CD4-positive, CD25-positive, alpha-beta regulatory T cell (primary cell): ENCODE measurements around the gene EPS8L3. TPM values are rescaled to one million over a fixed set of nuclear protein-coding genes. Genes with fewer than 3 reads are reported as not detected.
"Not testable (repeated sequence)": the region's sequence is repeated elsewhere in the genome, so short reads cannot be mapped to it uniquely, and the experiment has no call there.

Experiments
- ATAC-seq, 2 donors: fragments of 150-1000 bp; cut with Tn5 transposase; one replicate each; pipeline ENCODE4 v1.10.0; 2021; ENCODE audit warnings: low read depth in 2 of 2, moderate number of reproducible peaks in 2 of 2, moderate library complexity in 1 of 2
- DNase-seq, 3 donors: peaks; one replicate each; pipeline versions ENCODE4 v3.0.0 to v3.0.0-alpha.2; 2012 to 2022; ENCODE audit warnings: mixed read lengths in 1 of 3
- H3K27ac ChIP-seq: one replicate; pipeline ENCODE4 v1.7.0; 2013; ENCODE audit warnings: mild to moderate bottlenecking, low read length; ENCODE audit not compliant: insufficient read depth, poor library complexity, severe bottlenecking
- H3K27me3 ChIP-seq: one replicate; pipeline ENCODE4 v1.7.0; 2013; ENCODE audit warnings: low read length; ENCODE audit not compliant: control insufficient read depth, insufficient read depth
- H3K36me3 ChIP-seq: one replicate; pipeline ENCODE4 v1.7.0; 2013; ENCODE audit warnings: mild to moderate bottlenecking, low read length, moderate library complexity; ENCODE audit not compliant: control insufficient read depth, insufficient read depth
- H3K4me1 ChIP-seq: 2 replicates; pipeline ENCODE4 v1.7.0; 2013; ENCODE audit warnings: mild to moderate bottlenecking, low read length; ENCODE audit not compliant: insufficient read depth, control insufficient read depth, poor library complexity, severe bottlenecking
- H3K4me3 ChIP-seq: one replicate; pipeline ENCODE4 v1.7.0; 2013; ENCODE audit warnings: low read depth, mild to moderate bottlenecking, low read length, moderate library complexity
- H3K9me3 ChIP-seq, 2 experiments: 1 replicate in 1 of 2; 2 replicates in 1 of 2; pipeline ENCODE4 v1.7.0; 2013; ENCODE audit warnings: low read length in 2 of 2, mild to moderate bottlenecking in 1 of 2, moderate library complexity in 1 of 2; ENCODE audit not compliant: control insufficient read depth in 2 of 2
- H3K27ac Mint-ChIP-seq, 3 donors: one replicate each; pipeline ENCODE4 v1.8.0; 2020 to 2022; ENCODE audit warnings: mild to moderate bottlenecking in 3 of 3, mixed read lengths in 3 of 3, moderate library complexity in 2 of 3
- H3K27me3 Mint-ChIP-seq: one replicate; pipeline ENCODE4 v1.8.0; 2022; ENCODE audit warnings: mild to moderate bottlenecking, mixed read lengths
- H3K36me3 Mint-ChIP-seq: one replicate; pipeline ENCODE4 v1.8.0; 2020; ENCODE audit warnings: mixed read lengths
- H3K4me1 Mint-ChIP-seq, 4 donors: one replicate each; pipeline ENCODE4 v1.8.0; 2020 to 2022; ENCODE audit warnings: mixed read lengths in 4 of 4, mild to moderate bottlenecking in 1 of 4
- H3K4me3 Mint-ChIP-seq, 4 donors: one replicate each; pipeline ENCODE4 v1.8.0; 2020 to 2022; ENCODE audit warnings: mild to moderate bottlenecking in 4 of 4, mixed read lengths in 4 of 4, moderate library complexity in 3 of 4
- H3K9me3 Mint-ChIP-seq, 7 donors: one replicate each; pipeline ENCODE4 v1.8.0; 2020 to 2022; ENCODE audit warnings: mixed read lengths in 7 of 7, mild to moderate bottlenecking in 3 of 7, moderate library complexity in 2 of 7
- polyA plus RNA-seq, 4 donors: library from polyadenylated mRNA; unstranded; fragments of 300-500 nt; fragmentation: Illumina TruSeq; gene quantifications; one replicate each; pipeline ENCODE4 v1.2.3, GENCODE V29; 2021
- total RNA-seq: library from RNA; stranded (reverse); gene quantifications from one replicate; pipeline ENCODE4 v1.2.3, GENCODE V29; 2022

EPS8L3 gene
- total and polyA plus RNA-seq, 5 donors from 2014 or later: not detected

DNA sequence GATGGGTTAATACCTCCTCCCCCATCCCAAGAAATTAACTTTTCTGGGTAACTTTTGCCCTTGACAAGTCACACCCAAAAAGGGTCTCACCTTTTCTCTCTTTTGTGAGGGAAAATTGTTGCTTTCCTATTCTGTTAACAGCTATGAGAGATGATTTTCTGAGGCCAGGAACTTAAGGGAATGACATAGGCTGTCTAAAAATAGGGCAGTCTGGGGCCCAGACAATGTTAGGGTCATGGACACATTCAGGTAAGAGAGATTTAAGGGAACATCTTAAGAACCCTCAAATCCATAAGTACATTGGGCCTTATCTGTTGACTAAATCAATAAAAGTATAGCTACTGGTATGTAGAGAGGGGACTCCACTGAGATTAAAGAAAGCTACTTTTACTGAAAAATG is 14.5 kb downstream of the EPS8L3 start:
- H3K36me3 ChIP-seq: no peaks in the 10 kb centered on the region
- H3K4me1 ChIP-seq: no peaks in the 10 kb centered on the region
- Mint-ChIP-seq H3K36me3 (no peaks in the 10 kb centered on the region), H3K27ac (peak overlapping the region in 1 of 3 donors; percentile 7), H3K27me3 (peaks cover 29% of the 10 kb centered on the region), H3K4me1 (no peaks in the 10 kb centered on the region), H3K4me3 (no peak overlapping the region), H3K9me3 (peaks cover 0 to 4% (median 0%) of the 10 kb centered on the region in 7 donors)
- no peak overlapping the region for H3K4me3 ChIP-seq
- ATAC-seq (no peak), DNase-seq (no peak)
- peaks cover 3% of the 10 kb centered on the region for H3K27me3 ChIP-seq
- no peak overlapping the region for H3K27ac ChIP-seq
- no peaks in the 10 kb centered on the region for H3K9me3 ChIP-seq

DNA sequence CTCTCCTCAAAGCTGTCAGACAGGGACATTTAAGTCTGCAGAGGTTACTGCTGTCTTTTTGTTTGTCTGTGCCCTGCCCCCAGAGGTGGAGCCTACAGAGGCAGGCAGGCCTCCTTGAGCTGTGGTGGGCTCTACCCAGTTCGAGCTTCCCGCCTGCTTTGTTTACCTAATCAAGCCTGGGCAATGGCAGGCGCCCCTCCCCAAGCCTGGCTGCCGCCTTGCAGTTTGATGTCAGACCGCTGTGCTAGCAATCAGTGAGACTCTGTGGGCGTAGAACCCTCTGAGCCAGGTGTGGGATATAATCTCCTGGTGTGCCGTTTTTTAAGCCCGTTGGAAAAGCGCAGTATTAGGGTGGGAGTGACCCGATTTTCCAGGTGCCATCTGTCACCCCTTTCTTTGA is 15.4 kb downstream of the EPS8L3 start:
- H3K27ac ChIP-seq, H3K36me3 Mint-ChIP-seq, H3K4me1 ChIP-seq, H3K9me3 ChIP-seq, H3K36me3 ChIP-seq, H3K9me3 Mint-ChIP-seq, H3K27ac Mint-ChIP-seq, ATAC-seq, DNase-seq, H3K4me3 Mint-ChIP-seq, H3K4me1 Mint-ChIP-seq, H3K4me3 ChIP-seq, H3K27me3 ChIP-seq: not testable (repeated sequence)
- peaks cover 29% of the 10 kb centered on the region for H3K27me3 Mint-ChIP-seq

DNA sequence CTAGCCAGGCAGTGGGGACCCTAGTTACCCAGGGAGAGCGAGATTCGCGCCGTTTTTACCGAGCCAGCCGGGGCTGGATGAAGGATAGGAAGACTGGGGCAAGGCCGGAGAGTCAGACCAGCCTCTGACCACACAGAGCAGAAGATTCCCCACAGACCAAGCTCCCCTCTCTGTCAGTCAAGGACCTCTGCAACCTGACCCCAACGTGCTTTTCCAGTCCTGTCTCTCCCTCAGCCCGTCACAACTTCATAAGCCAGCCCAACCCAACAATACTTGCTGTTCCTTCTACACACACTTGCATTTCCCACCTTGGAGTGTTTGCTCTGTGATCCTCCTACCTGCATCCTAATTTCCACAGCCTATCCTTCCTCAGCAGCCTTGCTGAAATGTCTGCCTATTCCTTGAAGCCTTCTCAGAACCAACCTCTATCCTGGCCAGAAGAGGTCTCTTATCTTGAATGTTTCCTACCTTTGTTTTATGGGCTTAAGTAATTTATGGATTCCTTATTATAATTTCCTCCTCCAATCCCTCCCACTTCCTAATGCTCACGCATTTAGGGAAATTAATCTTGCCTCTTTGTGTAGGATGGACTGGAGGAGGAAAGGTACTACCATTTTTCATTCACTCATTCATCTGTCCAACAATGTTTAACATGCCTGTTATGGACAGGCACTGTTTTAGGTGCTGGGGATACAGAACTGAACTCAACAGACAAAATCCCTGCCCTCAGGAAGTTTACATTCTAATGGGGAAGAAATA is 22.9 kb downstream of the EPS8L3 start, which contains the start of gene GSTM3:
TSS of gene GSTM3 (minus strand) at position 424 of the 759 bp plus-strand sequence. CDS start 751 bp downstream, outside the sequence.
- Histone ChIP-seq H3K4me3 (peak within 1 kb of the TSS; percentile 48), H3K27me3 (peaks cover 22% of the 10 kb centered on the region), H3K27ac (no peak within 1 kb of the TSS), H3K9me3 (no peaks in the 10 kb centered on the region), H3K4me1 (peaks cover 15% of the 10 kb centered on the region), H3K36me3 (peaks cover 2% of the 10 kb centered on the region)
- Mint-ChIP-seq H3K27me3 (peaks cover 18% of the 10 kb centered on the region), H3K4me1 (peaks cover 7 to 22% (median 10%) of the 10 kb centered on the region in 4 donors), H3K4me3 (peak within 1 kb of the TSS; percentile 82 to 93 (median 87)), H3K27ac (peak within 1 kb of the TSS in 2 of 3 donors; percentile 17 to 92), H3K36me3 (peaks cover 3% of the 10 kb centered on the region), H3K9me3 (no peaks in the 10 kb centered on the region)
- ATAC-seq (no peak), DNase-seq (no peak)

- Histone ChIP-seq H3K36me3 (peaks cover 2% of the 10 kb centered on the region), H3K4me1 (peaks cover 15% of the 10 kb centered on the region), H3K27me3 (peaks cover 22% of the 10 kb centered on the region), H3K9me3 (no peaks in the 10 kb centered on the region), H3K27ac (no peak overlapping the region), H3K4me3 (peak overlapping the region; percentile 48)
- Mint-ChIP-seq H3K27ac (peak overlapping the region in 2 of 3 donors; percentile 17 to 92), H3K27me3 (peaks cover 18% of the 10 kb centered on the region), H3K4me3 (peak overlapping the region; percentile 82 to 93 (median 87)), H3K4me1 (peaks cover 7 to 22% (median 10%) of the 10 kb centered on the region in 4 donors), H3K36me3 (peaks cover 3% of the 10 kb centered on the region), H3K9me3 (no peaks in the 10 kb centered on the region)
- peak; percentile 90 to 93 for ATAC-seq
- DNase-seq: peak; percentile 69 to 83 (median 77)
These were observed 23.7 kb downstream of the EPS8L3 start for GRCh38 chr1:109739738-109740614.

- Mint-ChIP-seq H3K27me3 (peaks cover 17% of the 10 kb centered on the region), H3K4me3 (no peak overlapping the region), H3K4me1 (no peaks in the 10 kb centered on the region), H3K36me3 (peaks cover 3% of the 10 kb centered on the region), H3K9me3 (peaks cover 0 to 2% (median 0%) of the 10 kb centered on the region in 7 donors), H3K27ac (no peak overlapping the region)
- Histone ChIP-seq H3K4me3 (no peak overlapping the region), H3K9me3 (no peaks in the 10 kb centered on the region), H3K27ac (no peak overlapping the region), H3K36me3 (peaks cover 2% of the 10 kb centered on the region), H3K27me3 (peaks cover 10% of the 10 kb centered on the region), H3K4me1 (no peaks in the 10 kb centered on the region)
- ATAC-seq (no peak), DNase-seq (no peak)
These were observed 30.4 kb downstream of the EPS8L3 start for GRCh38 chr1:109733236-109733870.

DNA sequence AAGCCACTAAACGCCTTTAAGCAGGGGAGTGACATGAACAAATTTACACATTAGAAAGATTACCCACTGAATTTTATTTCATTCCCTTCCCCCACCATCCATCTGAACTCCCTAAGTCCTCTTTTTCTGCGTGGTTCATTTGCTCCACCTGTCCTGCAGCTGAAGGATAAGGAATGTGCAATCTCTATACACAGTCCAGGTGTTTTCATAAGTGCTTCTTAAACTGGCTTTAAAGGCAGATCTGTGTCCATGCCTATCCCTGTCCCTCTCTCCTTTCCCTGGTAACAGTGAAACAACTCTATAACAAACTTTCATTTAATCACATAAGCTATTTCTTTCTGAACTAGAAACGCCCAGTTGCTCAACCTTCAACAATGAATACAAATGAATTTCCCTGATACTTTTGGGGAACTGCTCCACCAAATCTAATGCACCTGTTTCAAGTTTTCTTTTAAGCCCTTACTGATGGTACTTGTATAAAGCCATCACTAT is 31.3 kb downstream of the EPS8L3 start:
- DNase-seq: no peak
- H3K4me1 ChIP-seq: no peaks in the 10 kb centered on the region
- no peaks in the 10 kb centered on the region for H3K9me3 ChIP-seq
- Mint-ChIP-seq H3K27me3 (peaks cover 17% of the 10 kb centered on the region), H3K27ac (peak overlapping the region in 1 of 3 donors; percentile 20), H3K9me3 (peaks cover 0 to 2% (median 0%) of the 10 kb centered on the region in 7 donors), H3K36me3 (no peaks in the 10 kb centered on the region), H3K4me3 (no peak overlapping the region), H3K4me1 (no peaks in the 10 kb centered on the region)
- no peak overlapping the region for H3K4me3 ChIP-seq
- no peak overlapping the region for H3K27ac ChIP-seq
- ATAC-seq: no peak
- H3K27me3 ChIP-seq: peaks cover 4% of the 10 kb centered on the region
- H3K36me3 ChIP-seq: peaks cover 2% of the 10 kb centered on the region

DNA sequence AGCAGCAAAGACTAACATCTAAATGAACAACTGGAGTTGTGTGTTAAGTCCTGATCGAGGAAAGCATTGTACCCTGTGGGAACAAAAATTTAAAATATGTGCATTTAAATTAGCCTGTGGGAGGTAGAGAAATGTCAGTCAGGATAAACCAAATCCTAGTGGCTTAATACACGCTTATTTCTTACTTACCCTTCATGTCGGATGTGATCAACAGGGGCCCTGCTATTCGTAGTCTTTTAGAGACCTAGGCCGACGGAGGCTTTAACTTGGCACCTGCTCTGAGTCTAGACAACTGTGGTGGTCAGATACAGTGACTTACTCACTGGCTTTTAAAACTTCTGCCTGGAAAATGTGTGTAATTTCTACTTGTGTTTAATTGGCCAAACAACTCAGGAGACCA is 33.1 kb downstream of the EPS8L3 start:
- peaks cover 2% of the 10 kb centered on the region for H3K27me3 ChIP-seq
- H3K27ac ChIP-seq: no peak overlapping the region
- Mint-ChIP-seq H3K4me3 (no peak overlapping the region), H3K27ac (no peak overlapping the region), H3K9me3 (peaks cover 0 to 2% (median 0%) of the 10 kb centered on the region in 7 donors), H3K4me1 (no peaks in the 10 kb centered on the region), H3K27me3 (peaks cover 30% of the 10 kb centered on the region), H3K36me3 (no peaks in the 10 kb centered on the region)
- ATAC-seq (no peak), DNase-seq (no peak)
- no peak overlapping the region for H3K4me3 ChIP-seq
- H3K36me3 ChIP-seq: no peaks in the 10 kb centered on the region
- no peaks in the 10 kb centered on the region for H3K9me3 ChIP-seq
- no peaks in the 10 kb centered on the region for H3K4me1 ChIP-seq
